ENCODE results near the gene TRIM45.
"Not testable (repeated sequence)": the region's sequence is repeated elsewhere in the genome, so short reads cannot be mapped to it uniquely, and the experiment has no call there.

TRIM45 gene

DNA sequence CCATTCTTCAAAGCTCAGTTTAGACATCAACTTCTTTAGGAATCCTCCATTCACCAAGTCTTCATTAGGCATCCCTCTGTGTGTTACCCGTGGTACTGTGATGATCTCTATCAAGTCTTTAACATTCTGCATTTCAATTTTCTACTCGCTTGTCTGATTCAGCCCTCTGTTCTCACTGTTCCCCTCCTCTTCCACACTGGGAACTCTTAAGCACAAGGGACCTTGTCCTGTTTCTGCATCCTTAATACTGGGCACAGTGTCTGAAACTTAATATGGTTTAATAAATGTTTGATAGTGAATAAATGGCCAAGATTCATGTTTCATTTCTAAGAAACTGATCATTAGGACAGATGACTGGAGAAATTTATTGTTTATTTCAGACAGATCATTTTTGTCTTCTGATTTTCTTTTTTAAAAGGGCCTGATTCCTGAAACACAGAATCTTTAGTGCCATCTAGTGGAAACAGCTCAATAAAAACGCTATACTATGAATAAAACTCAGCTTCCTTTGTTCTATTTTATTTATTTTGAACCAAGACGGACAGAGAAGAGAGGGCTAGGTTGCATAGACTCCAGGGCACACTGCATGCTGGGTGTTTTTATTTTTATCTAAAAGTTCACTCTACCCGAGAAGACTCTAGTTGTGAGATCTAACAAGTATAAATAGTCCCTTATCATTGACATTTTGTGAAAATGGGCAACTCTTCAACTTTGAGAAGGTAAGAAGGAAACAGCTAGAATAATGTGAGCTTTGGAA lies 7.0 kb upstream of the TRIM45 start:
- no peak overlapping the region for H3K4me3 ChIP-seq (ENCODE audit: low read length)
- peaks cover 9% of the 10 kb centered on the region for H3K4me1 ChIP-seq (ENCODE audit: control insufficient read depth, low read depth, low read length)
- H3K9ac ChIP-seq (ENCODE audit: low read length), result no peak overlapping the region
- no peaks in the 10 kb centered on the region for H3K27me3 ChIP-seq (ENCODE audit: control insufficient read depth, insufficient read depth, low read length)
- H3K36me3 ChIP-seq (ENCODE audit: control insufficient read depth, low read depth, low read length), result no peaks in the 10 kb centered on the region
- no peak overlapping the region for H3K27ac ChIP-seq (ENCODE audit: low read length)
- no peaks in the 10 kb centered on the region for H3K9me3 ChIP-seq (ENCODE audit: control insufficient read depth, low read depth, low read length)

- Histone ChIP-seq H3K9ac (ENCODE audit: low read length) (no peak overlapping the region), H3K4me1 (ENCODE audit: control insufficient read depth, low read depth, low read length) (peaks cover 9% of the 10 kb centered on the region), H3K27ac (ENCODE audit: low read length) (no peak overlapping the region), H3K36me3 (ENCODE audit: control insufficient read depth, low read depth, low read length) (no peaks in the 10 kb centered on the region), H3K9me3 (ENCODE audit: control insufficient read depth, low read depth, low read length) (no peaks in the 10 kb centered on the region), H3K27me3 (ENCODE audit: control insufficient read depth, insufficient read depth, low read length) (no peaks in the 10 kb centered on the region), H3K4me3 (ENCODE audit: low read length) (no peak overlapping the region)
These were observed 6.2 kb upstream of the TRIM45 start for GRCh38 chr1:117127795-117128194.

DNA sequence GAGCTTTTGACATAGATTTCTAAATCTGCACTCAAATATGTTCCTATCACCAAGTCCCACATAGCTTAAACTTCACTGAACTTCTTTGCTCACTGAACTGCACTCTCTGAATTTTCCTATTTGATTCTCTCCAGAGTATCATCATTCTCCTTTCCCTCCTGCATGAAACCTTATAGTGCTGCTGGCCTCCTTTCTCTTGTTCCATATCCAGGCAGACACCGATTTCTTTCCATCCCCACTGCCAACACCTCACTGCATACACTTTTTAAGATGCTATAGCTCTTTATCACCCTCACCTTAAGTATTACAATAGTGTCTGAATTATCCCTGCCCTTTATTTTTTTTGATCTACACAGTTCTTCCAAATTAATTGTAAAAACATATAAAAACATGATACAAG lies 3.1 kb upstream of the TRIM45 start:
- H3K36me3 ChIP-seq (ENCODE audit: control insufficient read depth, low read depth, low read length), result no peaks in the 10 kb centered on the region
- peaks cover 18% of the 10 kb centered on the region for H3K4me1 ChIP-seq (ENCODE audit: control insufficient read depth, low read depth, low read length)
- H3K9me3 ChIP-seq (ENCODE audit: control insufficient read depth, low read depth, low read length), result no peaks in the 10 kb centered on the region
- H3K4me3 ChIP-seq (ENCODE audit: low read length), result no peak overlapping the region
- no peaks in the 10 kb centered on the region for H3K27me3 ChIP-seq (ENCODE audit: control insufficient read depth, insufficient read depth, low read length)
- H3K9ac ChIP-seq (ENCODE audit: low read length), result no peak overlapping the region
- no peak overlapping the region for H3K27ac ChIP-seq (ENCODE audit: low read length)

DNA sequence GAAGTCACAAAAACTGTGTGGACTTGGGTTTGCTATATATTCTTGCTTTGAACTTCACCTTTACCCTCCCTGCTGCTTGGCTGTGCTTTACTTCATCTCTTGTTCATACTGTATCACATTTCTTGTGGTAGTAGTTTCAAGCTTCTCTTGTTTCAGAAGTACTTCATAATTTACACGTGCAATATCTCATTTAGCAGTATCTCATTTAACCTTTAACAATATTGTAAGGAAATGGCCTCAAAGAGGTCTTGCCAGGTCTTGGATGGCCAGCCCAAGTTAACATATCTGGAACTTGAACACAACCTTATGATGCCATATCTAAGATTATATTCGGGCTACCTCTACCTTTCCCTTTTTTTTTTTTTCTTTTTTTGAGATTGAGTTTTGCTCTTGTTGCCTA lies 1.7 kb upstream of the TRIM45 start:
- Histone ChIP-seq H3K4me3 (ENCODE audit: low read length) (no peak overlapping the region), H3K9me3 (ENCODE audit: control insufficient read depth, low read depth, low read length) (no peaks in the 10 kb centered on the region), H3K9ac (ENCODE audit: low read length) (no peak overlapping the region), H3K4me1 (ENCODE audit: control insufficient read depth, low read depth, low read length) (peaks cover 12% of the 10 kb centered on the region), H3K27me3 (ENCODE audit: control insufficient read depth, insufficient read depth, low read length) (no peaks in the 10 kb centered on the region), H3K27ac (ENCODE audit: low read length) (no peak overlapping the region), H3K36me3 (ENCODE audit: control insufficient read depth, low read depth, low read length) (no peaks in the 10 kb centered on the region)

- Histone ChIP-seq H3K27me3 (ENCODE audit: control insufficient read depth, insufficient read depth, low read length) (no peaks in the 10 kb centered on the region), H3K36me3 (ENCODE audit: control insufficient read depth, low read depth, low read length) (peaks cover 4% of the 10 kb centered on the region), H3K9me3 (ENCODE audit: control insufficient read depth, low read depth, low read length) (no peaks in the 10 kb centered on the region), H3K4me3 (ENCODE audit: low read length) (peak overlapping the region; percentile 67), H3K27ac (ENCODE audit: low read length) (no peak overlapping the region), H3K4me1 (ENCODE audit: control insufficient read depth, low read depth, low read length) (peaks cover 9% of the 10 kb centered on the region), H3K9ac (ENCODE audit: low read length) (peak overlapping the region; percentile 56)
These were observed 929 bp upstream of the TRIM45 start for GRCh38 chr1:117122330-117123025.

DNA sequence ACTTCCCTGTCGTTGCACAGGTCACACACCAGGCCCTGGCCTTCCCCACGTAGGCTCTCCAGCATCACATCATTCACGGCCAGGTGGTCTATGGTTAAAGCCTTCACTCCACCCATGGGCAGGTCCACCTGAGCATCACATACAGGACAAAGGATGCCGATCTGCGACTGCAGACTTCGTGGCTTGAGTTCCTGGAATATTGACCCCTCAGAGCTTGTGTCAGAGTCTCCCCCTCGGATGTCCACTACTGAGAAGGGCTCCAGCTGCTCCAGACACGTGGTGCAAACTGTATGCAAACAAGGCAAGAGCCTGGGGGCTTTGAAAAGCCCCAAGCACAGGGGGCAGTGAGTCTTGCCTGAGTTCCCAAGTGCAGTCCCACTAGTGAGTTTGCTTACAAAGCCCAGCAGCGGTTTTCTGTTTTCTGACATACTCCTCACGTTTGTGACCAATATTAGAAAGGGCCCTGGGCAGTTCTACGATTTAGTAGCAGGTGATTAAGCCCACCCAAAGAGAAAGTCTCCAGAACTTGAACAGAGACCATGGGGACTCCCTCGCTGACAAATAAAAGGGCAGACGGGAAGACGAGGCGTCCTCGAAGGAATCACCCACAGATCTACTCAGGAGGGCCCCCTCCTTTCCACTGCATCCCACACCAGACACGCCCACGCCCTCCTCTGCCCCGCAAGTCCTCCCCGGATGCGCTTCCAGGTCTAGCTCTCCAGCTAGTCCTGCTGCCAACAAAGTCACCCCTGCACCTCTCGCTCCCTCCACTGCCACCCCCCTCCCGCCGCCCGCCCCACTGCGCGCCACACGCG lies 568 bp downstream of the TRIM45 start:
- Histone ChIP-seq H3K4me3 (ENCODE audit: low read length) (peak overlapping the region; percentile 67), H3K9ac (ENCODE audit: low read length) (peak overlapping the region; percentile 56), H3K4me1 (ENCODE audit: control insufficient read depth, low read depth, low read length) (peaks cover 9% of the 10 kb centered on the region), H3K27me3 (ENCODE audit: control insufficient read depth, insufficient read depth, low read length) (no peaks in the 10 kb centered on the region), H3K27ac (ENCODE audit: low read length) (no peak overlapping the region), H3K36me3 (ENCODE audit: control insufficient read depth, low read depth, low read length) (peaks cover 10% of the 10 kb centered on the region), H3K9me3 (ENCODE audit: control insufficient read depth, low read depth, low read length) (no peaks in the 10 kb centered on the region)

DNA sequence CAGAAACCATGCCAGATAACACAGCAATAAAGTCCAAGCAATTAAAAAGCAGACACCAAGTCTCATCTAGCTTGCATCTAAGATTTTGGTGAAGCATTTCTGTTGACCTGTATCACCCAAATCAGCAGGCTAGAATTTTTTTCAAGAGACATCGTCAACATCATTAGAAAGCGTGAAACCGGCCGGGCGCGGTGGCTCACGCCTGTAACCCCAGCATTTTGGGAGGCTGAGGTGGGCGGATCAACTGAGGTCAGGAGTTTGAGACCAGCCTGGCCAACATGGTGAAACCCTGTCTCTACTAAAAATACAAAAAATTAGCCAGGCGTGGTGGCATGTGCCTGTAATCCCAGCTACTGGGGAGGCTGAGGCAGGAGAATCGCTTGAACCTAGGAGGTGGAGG lies 2.4 kb downstream of the TRIM45 start:
- H3K36me3 ChIP-seq (ENCODE audit: control insufficient read depth, low read depth, low read length), result peaks cover 27% of the 10 kb centered on the region
- not testable (repeated sequence) for H3K9ac ChIP-seq (ENCODE audit: low read length); H3K9me3 ChIP-seq (ENCODE audit: control insufficient read depth, low read depth, low read length); H3K4me1 ChIP-seq (ENCODE audit: control insufficient read depth, low read depth, low read length); H3K27ac ChIP-seq (ENCODE audit: low read length); H3K27me3 ChIP-seq (ENCODE audit: control insufficient read depth, insufficient read depth, low read length); H3K4me3 ChIP-seq (ENCODE audit: low read length)

GRCh38 chr1:117118137-117118536 lies 3.4 kb downstream of the TRIM45 start:
- peaks cover 9% of the 10 kb centered on the region for H3K4me1 ChIP-seq (ENCODE audit: control insufficient read depth, low read depth, low read length)

DNA sequence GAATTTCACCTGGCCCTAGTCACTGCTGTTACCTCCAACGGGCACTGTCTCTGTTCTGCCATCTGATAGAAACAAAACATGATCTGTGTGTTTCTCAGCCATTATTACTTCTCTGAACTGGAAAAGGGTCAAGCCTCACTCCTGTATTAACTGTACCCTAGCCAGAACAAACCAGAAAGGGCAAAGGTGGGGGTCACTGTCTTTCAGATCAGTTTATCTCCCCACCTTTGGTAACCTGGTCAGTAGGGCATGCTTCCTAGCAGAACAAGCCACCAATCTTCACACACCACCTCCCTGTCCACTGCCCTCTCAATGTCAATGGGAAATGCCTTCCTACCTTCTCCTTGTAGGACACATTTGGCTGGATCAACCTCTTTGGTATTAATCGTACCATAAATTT lies 3.9 kb downstream of the TRIM45 start:
- H3K36me3 ChIP-seq (ENCODE audit: control insufficient read depth, low read depth, low read length), result peaks cover 27% of the 10 kb centered on the region
- no peaks in the 10 kb centered on the region for H3K27me3 ChIP-seq (ENCODE audit: control insufficient read depth, insufficient read depth, low read length)
- no peak overlapping the region for H3K27ac ChIP-seq (ENCODE audit: low read length)
- no peaks in the 10 kb centered on the region for H3K9me3 ChIP-seq (ENCODE audit: control insufficient read depth, low read depth, low read length)
- H3K4me1 ChIP-seq (ENCODE audit: control insufficient read depth, low read depth, low read length), result peaks cover 9% of the 10 kb centered on the region
- H3K4me3 ChIP-seq (ENCODE audit: low read length), result no peak overlapping the region
- H3K9ac ChIP-seq (ENCODE audit: low read length), result no peak overlapping the region

More at GRCh38 chr1:117118137-117118536, 3.4 kb downstream of the TRIM45 start:
- no peaks in the 10 kb centered on the region for H3K27me3 ChIP-seq (ENCODE audit: control insufficient read depth, insufficient read depth, low read length)
- no peak overlapping the region for H3K9ac ChIP-seq (ENCODE audit: low read length)
- H3K27ac ChIP-seq (ENCODE audit: low read length), result no peak overlapping the region
- H3K9me3 ChIP-seq (ENCODE audit: control insufficient read depth, low read depth, low read length), result no peaks in the 10 kb centered on the region
- H3K36me3 ChIP-seq (ENCODE audit: control insufficient read depth, low read depth, low read length), result peaks cover 27% of the 10 kb centered on the region
- no peak overlapping the region for H3K4me3 ChIP-seq (ENCODE audit: low read length)

DNA sequence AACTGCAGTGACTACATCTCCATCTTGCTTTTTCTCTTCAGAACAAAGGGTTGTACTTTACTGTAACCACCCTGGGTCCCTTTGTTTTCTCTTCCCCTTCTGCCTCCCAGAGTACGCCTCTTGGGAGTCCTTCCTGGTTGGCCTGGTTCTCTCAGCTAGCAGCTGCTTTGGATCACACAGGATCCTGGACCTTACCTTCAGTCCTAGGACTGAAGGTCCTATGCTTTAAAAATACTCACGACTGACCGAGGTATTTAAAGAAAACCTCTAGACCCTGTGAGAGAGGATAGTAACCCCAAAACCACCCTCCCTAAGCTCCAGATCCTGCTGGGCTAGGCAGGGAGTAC lies 4.8 kb downstream of the TRIM45 start:
- H3K9me3 ChIP-seq (ENCODE audit: control insufficient read depth, low read depth, low read length), result no peaks in the 10 kb centered on the region
- H3K9ac ChIP-seq (ENCODE audit: low read length), result no peak overlapping the region
- H3K4me3 ChIP-seq (ENCODE audit: low read length), result no peak overlapping the region
- no peaks in the 10 kb centered on the region for H3K27me3 ChIP-seq (ENCODE audit: control insufficient read depth, insufficient read depth, low read length)
- H3K27ac ChIP-seq (ENCODE audit: low read length), result no peak overlapping the region
- peaks cover 27% of the 10 kb centered on the region for H3K36me3 ChIP-seq (ENCODE audit: control insufficient read depth, low read depth, low read length)
- peaks cover 12% of the 10 kb centered on the region for H3K4me1 ChIP-seq (ENCODE audit: control insufficient read depth, low read depth, low read length)

GRCh38 chr1:117116090-117116783 lies 5.3 kb downstream of the TRIM45 start:
- Histone ChIP-seq H3K36me3 (ENCODE audit: control insufficient read depth, low read depth, low read length) (peaks cover 30% of the 10 kb centered on the region), H3K9me3 (ENCODE audit: control insufficient read depth, low read depth, low read length) (no peaks in the 10 kb centered on the region), H3K27ac (ENCODE audit: low read length) (no peak overlapping the region), H3K4me1 (ENCODE audit: control insufficient read depth, low read depth, low read length) (peaks cover 12% of the 10 kb centered on the region), H3K9ac (ENCODE audit: low read length) (no peak overlapping the region), H3K27me3 (ENCODE audit: control insufficient read depth, insufficient read depth, low read length) (no peaks in the 10 kb centered on the region), H3K4me3 (ENCODE audit: low read length) (no peak overlapping the region)
